GM10248 (cell line): ENCODE results near the gene GCNA.

Experiments used
- CTCF ChIA-PET: fragments of 300-600 bp; sonication (Branson Sonifier 250); formaldehyde crosslinking; extraction: SDS; loops from one replicate; lab custom pipeline; 2021; ENCODE audit warnings: antibody characterized with exemption; lab: Yijun Ruan, JAX
- POLR2A ChIA-PET: fragments of 350-650 bp; sonication (Branson Sonifier 250); formaldehyde crosslinking; extraction: SDS; loops from one replicate; lab custom pipeline; 2020; ENCODE audit warnings: antibody characterized with exemption; lab: Yijun Ruan, JAX
- DNase-seq: peaks from one replicate; pipeline ENCODE4 v3.0.0; 2012; ENCODE audit errors: extremely low spot score
- CTCF ChIP-seq: IDR thresholded peaks from 2 replicates; pipeline ENCODE4 v1.5.1; 2012; ENCODE audit warnings: mild to moderate bottlenecking, low read depth; ENCODE audit errors: extremely low read depth, missing control alignments, control extremely low read depth

GCNA gene

GRCh38 chrX:71617742-71618141 lies 39.5 kb downstream of the GCNA start:
- no peak for TF ChIP-seq CTCF
- DNase-seq = no peak
- CTCF ChIA-PET = interaction anchor here (2.4 kb wide), 1 partner anchor 33 kb away, joined by 8 read pairs; no protein-coding TSS in a partner anchor
- POLR2A ChIA-PET = no interaction called here

- ChIA-PET CTCF (interaction anchor here (2.1 to 2.4 kb wide), 2 partner anchors 32 to 34 kb away, joined by 6 to 8 read pairs; no protein-coding TSS in a partner anchor), POLR2A (interaction anchor here (0.6 kb wide), 1 partner anchor 22 kb away, joined by 3 read pairs; no protein-coding TSS in a partner anchor)
- no peak for TF ChIP-seq CTCF
- DNase-seq = peak; percentile 57
Measured at GRCh38 chrX:71618303-71618721, 40.1 kb downstream of the GCNA start, which contains the start of gene CXCR3. TSS of gene CXCR3 (minus strand) at chrX:71618511. CDS start at chrX:71618449, 62 bp downstream.

DNA sequence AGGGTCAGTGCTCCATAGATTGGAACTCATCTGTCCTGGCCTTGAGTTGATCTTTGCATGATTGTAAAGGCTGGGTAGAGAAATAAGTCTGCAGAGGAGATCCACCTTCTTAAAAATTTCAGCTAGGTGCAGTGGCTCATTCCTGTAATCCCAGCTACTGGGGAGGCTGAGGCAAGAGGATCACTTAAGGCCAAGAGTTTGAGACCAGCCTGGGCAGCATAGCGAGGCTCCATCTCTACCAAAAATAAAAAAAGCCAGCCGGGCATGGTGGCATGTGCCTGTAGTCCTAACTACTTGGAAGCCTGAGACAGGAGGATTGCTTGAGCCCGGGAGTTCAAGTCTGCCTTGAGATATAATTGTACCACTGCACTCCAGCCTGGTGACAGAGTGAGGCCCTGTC lies 40.5 kb downstream of the GCNA start:
- DNase-seq = no peak
- ChIA-PET POLR2A (interaction anchor here (0.6 kb wide), 1 partner anchor 21 kb away, joined by 3 read pairs; no protein-coding TSS in a partner anchor), CTCF (interaction anchor here (2.1 to 2.4 kb wide), 2 partner anchors 32 to 34 kb away, joined by 6 to 8 read pairs; no protein-coding TSS in a partner anchor)
- no peak for TF ChIP-seq CTCF

- CTCF ChIA-PET = interaction anchor here (2.1 to 2.4 kb wide), 2 partner anchors 31 to 33 kb away, joined by 6 to 8 read pairs; no protein-coding TSS in a partner anchor
- POLR2A ChIA-PET = no interaction called here
Measured at GRCh38 chrX:71619193-71619592, 41.0 kb downstream of the GCNA start.

GRCh38 chrX:71619986-71620385 lies 41.7 kb downstream of the GCNA start:
- ChIA-PET POLR2A (no interaction called here), CTCF (interaction anchor here (2.1 to 2.4 kb wide), 2 partner anchors 31 to 32 kb away, joined by 6 to 8 read pairs; no protein-coding TSS in a partner anchor)
- TF ChIP-seq CTCF = no peak
- no peak for DNase-seq

More at GRCh38 chrX:71619193-71619592, 41.0 kb downstream of the GCNA start:
- TF ChIP-seq CTCF = no peak
- peak; percentile 38 for DNase-seq

DNA sequence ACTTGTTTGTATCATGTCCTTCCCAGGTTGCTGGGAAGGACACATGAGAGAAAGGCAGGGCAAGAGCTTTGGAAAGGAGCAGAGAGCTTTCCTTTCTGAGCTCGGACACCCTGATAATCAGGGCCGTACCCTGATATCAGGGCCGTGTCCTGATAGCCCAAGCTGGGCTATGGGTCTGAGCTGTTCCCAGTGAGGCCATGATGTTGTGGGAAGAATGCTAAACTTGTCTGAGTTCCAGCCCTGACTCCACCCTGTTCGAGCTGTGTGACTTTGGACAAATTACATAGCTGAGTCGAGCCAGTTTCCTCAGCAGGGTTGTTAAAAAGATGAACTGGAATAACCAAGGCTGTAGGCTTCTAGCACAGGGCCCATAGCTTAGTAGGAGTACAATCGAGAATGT lies 43.4 kb downstream of the GCNA start:
- DNase-seq = no peak
- no peak for TF ChIP-seq CTCF
- ChIA-PET POLR2A (interaction anchor here (0.7 kb wide), 1 partner anchor 530 kb away, joined by 3 read pairs; no protein-coding TSS in a partner anchor), CTCF (interaction anchor here (1.8 to 2.7 kb wide), 2 partner anchors 13 to 28 kb away, joined by 3 to 13 read pairs; no protein-coding TSS in a partner anchor)
